Heart left ventricle (tissue), 16 donors: Measurements from ENCODE around the gene SPTSSA. TPM values are rescaled to one million over a fixed set of nuclear protein-coding genes. Genes with fewer than 3 reads are reported as not detected.

ENCODE experiments used
- ATAC-seq, 4 donors: fragments of 200-7000 bp; cut with Tn5 transposase; one replicate each; pipeline ENCODE4 v1.9.1; 2020 to 2022; ENCODE audit warnings: moderate library complexity in 4 of 4, mild to moderate bottlenecking in 3 of 4, moderate number of reproducible peaks in 1 of 4
- DNase-seq, 5 donors: peaks; one replicate each; pipeline ENCODE4 v3.0.0-alpha.2; 2020
- H3K27ac ChIP-seq, 12 donors: fragments of 200-600 bp; sonication (generic) in 4 of 12; one replicate each; pipeline versions ENCODE4 v1.5.0 to v1.8.0; 2016 to 2022; ENCODE audit warnings: mild to moderate bottlenecking in 2 of 12
- H3K27me3 ChIP-seq, 9 donors: fragments of 200-600 bp; sonication (generic) in 2 of 9; one replicate each; pipeline versions ENCODE4 v1.5.1 to v1.8.0; 2016 to 2022; ENCODE audit warnings: mild to moderate bottlenecking in 3 of 9
- H3K36me3 ChIP-seq, 9 donors: fragments of 200-600 bp; sonication (generic) in 2 of 9; one replicate each; pipeline versions ENCODE4 v1.5.0 to v1.8.0; 2018 to 2022; ENCODE audit warnings: mild to moderate bottlenecking in 2 of 9
- H3K4me1 ChIP-seq, 12 donors: fragments of 200-600 bp; sonication (generic) in 4 of 12; one replicate each; pipeline versions ENCODE4 v1.5.0 to v1.8.0; 2016 to 2022; ENCODE audit warnings: mild to moderate bottlenecking in 3 of 12
- H3K4me3 ChIP-seq, 12 donors: fragments of 200-600 bp; sonication (generic) in 4 of 12; one replicate each; pipeline versions ENCODE4 v1.5.0 to v1.8.0; 2017 to 2022; ENCODE audit warnings: mild to moderate bottlenecking in 9 of 12, moderate library complexity in 4 of 12
- H3K9me3 ChIP-seq, 12 donors: fragments of 200-600 bp; sonication (generic) in 4 of 12; one replicate each; pipeline versions ENCODE4 v1.5.0 to v1.8.0; 2016 to 2022; ENCODE audit warnings: mild to moderate bottlenecking in 1 of 12
- CTCF ChIP-seq, 12 donors: fragments of 200-600 bp; sonication (generic) in 4 of 12; IDR thresholded peaks; one replicate each; pipeline versions ENCODE4 v1.5.0 to v1.8.0; 2018 to 2022; ENCODE audit warnings: antibody characterized with exemption in 12 of 12, mild to moderate bottlenecking in 5 of 12
- POLR2A ChIP-seq, 2 donors: fragments of 450-650 bp; IDR thresholded peaks; one replicate each; pipeline ENCODE4 v1.6.1; 2017; ENCODE audit warnings: antibody characterized with exemption in 2 of 2, mild to moderate bottlenecking in 2 of 2, moderate library complexity in 2 of 2
- WGBS, 4 donors: extraction: QIAGEN DNeasy Blood & Tissue Kit in 2 of 4; methylation state at CpG; one replicate each; pipeline versions ENCODE4 v1.1.5 to v1.1.7; 2013 to 2018; 5-methylcytosine and 5-hydroxymethylcytosine counted together
- intact Hi-C, 10 donors: fragments of 100-400 bp; cut with DNase I; formaldehyde crosslinking; loops; one replicate each; pipeline versions ENCODE4 v1.11.1 to v1.14.2; 2022
- polyA plus RNA-seq, 2 donors: library from polyadenylated mRNA; stranded (reverse); fragments of 200-250 nt; gene quantifications; one replicate each; pipeline ENCODE4 v1.2.3, GENCODE V29; 2013
- total RNA-seq, 9 donors: library from RNA; depleted of rRNA in 2 of 9; stranded (reverse); fragments of >200 nt in 2 of 9; fragmentation: NEBNext Ultra II Directional in 3 of 9; extraction: Animal tissue kit (Norgen Biotek cat#: 25700) in 3 of 9; gene quantifications; one replicate each; pipeline versions ENCODE4 v1.1.0 to v1.2.4, GENCODE V29; 2016 to 2023
- donor health status: ischemic (EF 13 %, LVEDD 7.1; RV severe dilation, severe dysfunction).
- donor health status: healthy with polysubstance abuse.
- donor health status: DM: no; HTN: yes; CAD: no.
- donor health status: DM: no; HTN: no; CAD: no.
- donor health status: ischemic (EF 25% LVEDD 6.9; RV normal size, moderate dysfunction).
- donor health status: ischemic (EF 25% LVEDD 5.7; RV mildly dilated, moderate dysfunction).
- donor health status: healthy.
- donor health status: DM: yes; HTN: yes; CAD: no.
- donor health status: ischemic (EF 35%, LVEDD 5.7; RV mildly dilated, moderate dysfunction).
- donor health status: nonischemic (EF 11% LVEDD 7.7; RV severe dilation, severe dysfunction).
- donor health status: DM: yes; HTN: yes; CAD: no.
- donor health status: PGD.
- donor health status: ischemic (EF 29% LVEDD 5.4; RV normal size, mild dysfunction).
- donor health status: nonischemic (EF 23%, LVEDD 6.1; RV moderate dilation, normal function).

The SPTSSA gene
- total and polyA plus RNA-seq, 11 donors = 8.3 to 24.9 (median 12.5) TPM

GRCh38 chr14:34449819-34450541, 12.1 kb downstream of the SPTSSA start:
- TF ChIP-seq CTCF (IDR thresholded peaks at IDR 0.05) = no peak
- no peak for TF ChIP-seq POLR2A (IDR thresholded peaks at IDR 0.05)
- intact Hi-C loops = no loop called here
- Histone ChIP-seq H3K4me3 (no peak overlapping the region), H3K27me3 (no peaks in the 10 kb centered on the region), H3K27ac (no peak overlapping the region), H3K36me3 (peaks cover 0 to 41% (median 10%) of the 10 kb centered on the region in 9 donors), H3K4me1 (no peaks in the 10 kb centered on the region), H3K9me3 (no peaks in the 10 kb centered on the region)
- WGBS, 4 donors = 88 to 92% (median 90%) methylated on average over 6 of the region's 6 CpGs
- no peak for DNase-seq
- ATAC-seq = no peak

GRCh38 chr14:34439090-34439489, 22.9 kb downstream of the SPTSSA start:
- H3K4me1 ChIP-seq = peaks cover 0 to 18% (median 0%) of the 10 kb centered on the region in 12 donors
- no peak for DNase-seq
- 86 to 90% (median 88%) methylated on average over 4 of the region's 4 CpGs for whole genome bisulfite sequencing, 4 donors
- intact Hi-C loops = no loop called here
- TF ChIP-seq CTCF (IDR thresholded peaks at IDR 0.05) (no peak), POLR2A (IDR thresholded peaks at IDR 0.05) (no peak)
- no peak overlapping the region for H3K4me3 ChIP-seq
- no peak for ATAC-seq
- H3K9me3 ChIP-seq = no peaks in the 10 kb centered on the region
- H3K27me3 ChIP-seq = no peaks in the 10 kb centered on the region
- no peak overlapping the region for H3K27ac ChIP-seq
- peaks cover 0 to 6% (median 0%) of the 10 kb centered on the region in 9 donors for H3K36me3 ChIP-seq

GRCh38 chr14:34438438-34438837, 23.6 kb downstream of the SPTSSA start:
- Histone ChIP-seq H3K36me3 (peaks cover 0 to 6% (median 0%) of the 10 kb centered on the region in 9 donors), H3K27ac (no peak overlapping the region), H3K9me3 (no peaks in the 10 kb centered on the region), H3K4me3 (no peak overlapping the region), H3K27me3 (no peaks in the 10 kb centered on the region), H3K4me1 (peaks cover 0 to 18% (median 0%) of the 10 kb centered on the region in 12 donors)
- ATAC-seq (no peak), DNase-seq (no peak)
- intact Hi-C loops = no loop called here
- TF ChIP-seq CTCF (IDR thresholded peaks at IDR 0.05) = no peak
- TF ChIP-seq POLR2A (IDR thresholded peaks at IDR 0.05) = no peak
- 96 to 98% (median 96%) methylated on average over 4 of the region's 4 CpGs for WGBS, 4 donors

- no peaks in the 10 kb centered on the region for H3K27me3 ChIP-seq
- peaks cover 0 to 18% (median 0%) of the 10 kb centered on the region in 12 donors for H3K4me1 ChIP-seq
- peaks cover 0 to 7% (median 0%) of the 10 kb centered on the region in 9 donors for H3K36me3 ChIP-seq
- intact Hi-C loops = no loop called here
- no peak for TF ChIP-seq CTCF (IDR thresholded peaks at IDR 0.05)
- H3K9me3 ChIP-seq = no peaks in the 10 kb centered on the region
- DNase-seq (no peak), ATAC-seq (no peak)
- WGBS, 4 donors = 91 to 99% (median 98%) methylated on average over 3 of the region's 3 CpGs
- H3K4me3 ChIP-seq = no peak overlapping the region
- no peak overlapping the region for H3K27ac ChIP-seq
Measured at GRCh38 chr14:34437729-34438080, 24.3 kb downstream of the SPTSSA start.
